NCI-H1694 (cell line): ENCODE data around the gene ISM1.
A peak's percentile ranks its signal among the peaks of the same experiment; 100 is the strongest.

Experiments
- DNase-seq: peaks from one replicate; lab custom pipeline; 2025; lab: John Stamatoyannopoulos, UW

ISM1 gene

DNA sequence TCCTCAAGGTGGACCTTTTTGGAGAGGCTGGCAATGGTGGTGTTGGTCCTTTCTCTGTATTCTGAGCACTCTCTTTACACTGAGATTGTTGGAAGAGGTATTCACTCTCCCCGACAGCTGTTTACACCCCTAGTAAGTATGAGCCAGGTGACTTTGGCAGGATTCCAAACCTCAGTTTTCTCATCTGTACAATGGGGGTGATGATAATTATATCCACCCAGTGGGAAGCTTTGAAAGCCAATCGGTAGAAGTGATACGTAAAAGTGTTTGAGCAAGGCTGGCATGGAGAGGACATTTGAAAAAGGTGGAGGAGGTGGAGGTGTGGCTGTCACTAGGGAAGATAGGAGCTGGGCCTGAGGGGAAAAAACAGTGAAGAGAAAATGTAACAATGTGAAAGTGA is 35.5 kb downstream of the ISM1 start:
- DNase-seq: no peak

DNA sequence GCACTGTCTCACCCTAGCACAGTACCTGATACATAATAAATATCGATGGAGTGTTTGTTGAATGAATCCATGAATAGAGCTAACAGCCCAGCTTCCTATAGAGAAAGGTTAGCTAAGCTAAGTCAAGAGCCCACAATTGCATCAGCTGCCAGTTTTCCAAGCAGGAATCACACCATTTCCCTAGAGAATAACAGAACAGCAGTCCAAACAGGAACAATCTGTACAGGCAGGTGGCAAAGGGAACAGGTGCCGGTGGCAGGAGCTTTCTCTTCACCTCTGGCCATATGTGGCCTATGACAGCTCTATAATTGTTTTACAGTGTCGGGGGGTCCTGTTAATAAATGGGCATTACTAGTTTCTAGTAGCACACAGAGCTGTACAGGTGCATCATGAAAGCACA is 38.8 kb downstream of the ISM1 start:
- peak; percentile 14 for DNase-seq

DNA sequence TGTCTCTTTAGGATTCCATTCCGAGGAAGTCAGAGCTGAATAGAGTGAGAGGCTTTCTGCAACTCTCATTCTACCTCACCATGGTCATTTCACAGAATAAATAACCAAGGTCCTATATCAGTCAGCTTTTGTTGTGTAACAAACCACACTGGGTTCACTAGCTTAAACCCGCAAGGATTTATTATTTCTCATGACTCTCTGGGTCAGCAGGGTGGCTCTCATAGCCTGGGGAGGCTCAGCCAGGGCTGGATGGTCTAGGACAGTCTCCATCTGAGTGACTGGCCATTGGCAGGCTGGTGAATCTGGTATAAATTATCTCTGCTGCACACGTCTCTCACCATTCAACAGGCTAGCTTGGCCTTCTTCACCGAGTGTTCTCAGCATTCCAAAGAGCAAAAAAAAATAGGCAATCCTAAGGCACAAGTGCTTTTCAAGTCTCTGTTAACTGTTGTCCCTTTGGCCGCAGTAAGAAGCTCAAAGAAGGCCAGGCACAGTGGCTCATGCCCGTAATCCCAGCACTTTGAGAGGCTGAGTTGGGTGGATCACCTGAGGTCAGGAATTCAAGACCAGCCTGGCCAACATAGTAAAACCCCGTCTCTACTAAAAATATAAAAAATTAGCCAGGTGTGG is 39.7 kb downstream of the ISM1 start:
- DNase-seq: no peak

DNA sequence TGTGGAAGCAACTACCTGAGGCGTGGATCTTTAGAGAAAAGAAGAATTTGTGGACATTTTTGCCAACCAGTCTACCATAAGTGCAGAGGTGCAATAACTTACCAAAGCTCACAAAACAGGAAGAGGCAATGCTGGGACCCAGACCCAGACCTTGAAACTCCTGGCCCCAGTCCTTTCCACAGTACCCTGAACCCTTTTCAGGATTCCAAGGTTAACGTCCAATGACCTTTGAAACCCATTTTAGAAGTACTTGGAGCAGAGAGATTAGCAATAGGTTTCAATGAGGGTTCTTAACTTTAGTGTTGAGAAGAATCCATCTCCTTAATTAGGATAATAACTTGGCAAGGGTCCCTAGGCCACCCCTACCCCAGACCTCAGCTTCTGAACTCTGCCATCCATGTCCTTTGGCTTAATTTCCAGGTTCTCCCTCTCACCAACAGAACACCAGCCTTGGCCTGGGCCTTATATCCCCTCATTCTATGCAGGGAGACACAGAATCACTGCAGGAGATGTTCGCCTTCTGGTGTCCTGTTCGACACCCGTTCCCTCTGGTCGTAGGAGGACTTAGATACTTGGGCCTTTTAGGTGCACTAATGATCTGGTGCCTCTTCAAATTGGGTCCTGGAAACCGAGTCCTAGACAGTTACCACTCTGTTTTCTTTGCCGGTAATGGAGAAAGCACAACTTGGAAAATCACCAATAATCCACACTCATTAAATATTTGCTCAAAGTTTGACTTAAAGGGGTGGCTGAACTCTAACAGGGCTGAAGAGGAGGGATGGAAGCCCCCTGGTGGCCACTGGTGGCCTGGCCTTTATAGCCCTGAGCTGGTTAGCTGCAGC is 40.6 kb downstream of the ISM1 start:
- peak; percentile 47 for DNase-seq

DNA sequence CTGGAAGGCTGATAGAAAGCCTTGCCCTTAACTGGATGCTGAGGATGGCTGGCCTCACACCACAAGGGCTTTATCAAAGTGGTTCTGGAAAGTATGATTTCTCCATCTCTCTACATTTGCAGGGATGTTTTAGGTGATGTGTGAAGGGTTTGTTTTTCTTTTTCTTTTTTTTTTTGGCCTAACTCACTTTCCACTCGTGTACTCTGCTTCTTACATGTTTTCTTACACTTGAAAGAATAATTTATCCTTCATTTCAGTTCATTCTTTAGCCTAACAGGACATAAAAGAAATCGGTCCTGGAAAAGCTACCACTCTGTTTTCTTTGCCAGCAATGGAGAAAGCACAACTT is 41.2 kb downstream of the ISM1 start:
- no peak for DNase-seq

DNA sequence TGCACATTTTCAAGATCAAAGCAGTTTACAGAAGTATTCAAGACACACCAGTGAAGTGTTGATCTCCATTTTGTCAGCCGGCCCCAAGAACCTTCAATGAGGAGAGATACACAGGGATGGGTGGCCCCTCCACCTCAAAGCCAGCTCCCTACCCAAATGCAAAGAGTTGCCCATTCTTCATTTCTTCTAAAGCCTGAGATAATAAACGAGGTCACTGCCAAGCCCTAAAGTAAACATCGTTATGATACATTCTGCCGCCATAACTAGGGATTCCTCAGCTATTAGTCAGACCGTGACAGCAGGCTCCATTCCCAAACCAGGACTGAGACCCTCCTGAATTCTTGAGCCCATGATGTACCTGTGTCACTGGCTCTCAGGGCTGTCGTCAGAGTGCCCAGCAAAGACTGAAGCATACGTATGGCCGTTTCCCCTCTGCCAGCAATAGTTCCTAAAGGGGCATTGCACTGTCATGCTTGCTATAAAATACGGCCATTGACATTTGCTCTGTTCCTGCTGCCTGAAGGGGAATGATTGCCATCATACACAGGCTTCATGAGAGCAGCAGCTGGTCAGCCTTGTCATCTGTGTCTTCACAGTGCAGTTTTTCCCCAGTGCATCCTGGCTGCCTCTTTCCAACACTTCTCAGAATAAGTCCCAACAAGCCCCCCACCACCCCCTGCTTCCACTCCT is 41.7 kb downstream of the ISM1 start:
- peak; percentile 15 for DNase-seq

DNA sequence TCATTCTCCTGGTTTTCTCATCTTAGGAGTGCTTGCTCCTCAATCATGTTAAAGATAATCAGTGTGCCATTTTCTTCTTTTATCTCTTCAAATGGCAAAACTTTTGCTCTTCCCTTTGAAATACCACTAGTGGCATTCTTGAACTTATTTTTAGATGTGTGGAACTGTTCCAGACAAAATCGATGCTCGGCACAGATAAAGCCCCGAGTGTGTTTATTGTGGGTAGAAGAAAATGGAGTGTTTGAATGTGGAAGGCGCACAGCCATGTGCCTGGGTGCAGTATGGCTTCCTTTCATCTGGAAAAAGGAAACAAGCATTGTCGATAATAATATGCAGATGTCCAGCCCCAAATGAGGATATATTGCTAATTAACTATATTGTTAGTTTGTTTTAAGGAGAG is 42.4 kb downstream of the ISM1 start:
- no peak for DNase-seq

DNA sequence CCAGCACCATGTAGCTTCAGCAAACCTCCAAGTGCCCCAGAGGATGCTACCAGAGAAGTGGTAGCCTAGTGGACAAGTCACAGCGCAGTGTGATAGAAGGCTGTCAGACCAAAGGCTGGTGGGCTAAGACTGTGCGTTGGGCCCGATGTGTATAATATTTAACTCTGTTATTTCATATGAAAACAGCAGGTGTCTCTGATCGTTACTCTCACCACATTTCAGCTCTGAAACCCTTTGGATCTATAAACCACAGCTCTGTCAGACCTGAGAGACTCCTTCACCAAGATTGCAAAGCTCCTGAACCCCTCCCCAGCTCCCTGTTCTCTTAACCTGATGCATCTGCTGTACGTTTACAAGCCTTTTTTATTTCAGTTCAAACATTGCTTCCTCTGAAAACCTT is 43.8 kb downstream of the ISM1 start:
- no peak for DNase-seq

DNA sequence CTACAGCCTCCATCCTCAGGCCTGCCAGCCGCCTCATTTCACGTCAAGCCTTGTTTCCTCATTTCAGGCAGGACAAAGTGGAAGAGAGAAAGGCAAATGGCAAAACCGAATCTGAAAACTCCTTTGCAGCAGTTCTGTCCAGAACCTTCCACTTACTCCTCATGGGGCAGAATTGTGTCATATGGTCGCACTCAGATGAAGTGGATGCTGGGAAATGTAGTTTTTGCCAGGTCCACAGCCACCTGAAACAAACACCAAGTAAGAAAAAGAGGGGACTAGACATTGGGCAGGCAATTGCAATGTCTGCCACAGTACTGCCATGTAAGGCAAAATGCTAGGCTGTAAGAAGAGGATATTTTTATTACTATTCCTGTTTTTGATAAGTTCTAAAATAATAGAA is 44.9 kb downstream of the ISM1 start:
- no peak for DNase-seq

DNA sequence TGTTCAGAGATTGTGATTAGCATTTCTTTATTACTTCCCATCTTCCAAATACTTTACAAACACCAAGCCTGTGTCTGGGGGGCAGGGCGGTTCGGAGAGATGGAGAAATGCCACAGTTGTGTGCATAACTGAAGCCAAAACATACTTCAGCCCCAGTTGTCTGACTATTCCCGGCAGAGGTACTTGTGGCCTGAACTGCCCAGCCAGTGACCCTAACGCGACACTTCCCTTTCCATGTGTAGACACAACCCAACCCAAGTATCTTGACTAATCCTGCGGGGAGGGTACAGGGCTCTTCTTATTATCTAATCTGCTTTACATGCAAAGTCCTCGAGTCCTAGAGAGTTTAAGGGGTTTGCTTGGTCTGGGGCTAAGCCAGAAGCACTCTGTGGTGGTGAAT is 46.2 kb downstream of the ISM1 start:
- no peak for DNase-seq

DNA sequence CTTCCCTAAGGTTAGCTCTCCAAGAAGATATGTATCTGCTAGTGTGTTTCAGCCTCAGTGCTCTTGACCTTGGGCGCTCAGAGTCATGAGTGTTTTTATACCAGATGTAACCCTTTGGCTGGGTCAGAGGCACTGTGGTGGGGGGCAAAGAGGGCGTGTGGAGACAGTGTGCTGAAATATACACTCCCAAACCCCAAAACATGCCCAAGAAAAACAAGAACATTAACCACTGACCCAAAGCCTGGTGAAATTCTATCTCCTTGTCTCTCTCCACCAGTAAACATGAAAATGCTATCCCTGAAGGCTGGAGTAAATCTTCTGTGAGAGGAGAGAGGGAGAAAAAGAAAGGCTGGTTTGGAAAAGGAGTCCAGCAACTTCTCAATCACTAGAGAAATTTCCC is 47.9 kb downstream of the ISM1 start:
- DNase-seq: no peak

DNA sequence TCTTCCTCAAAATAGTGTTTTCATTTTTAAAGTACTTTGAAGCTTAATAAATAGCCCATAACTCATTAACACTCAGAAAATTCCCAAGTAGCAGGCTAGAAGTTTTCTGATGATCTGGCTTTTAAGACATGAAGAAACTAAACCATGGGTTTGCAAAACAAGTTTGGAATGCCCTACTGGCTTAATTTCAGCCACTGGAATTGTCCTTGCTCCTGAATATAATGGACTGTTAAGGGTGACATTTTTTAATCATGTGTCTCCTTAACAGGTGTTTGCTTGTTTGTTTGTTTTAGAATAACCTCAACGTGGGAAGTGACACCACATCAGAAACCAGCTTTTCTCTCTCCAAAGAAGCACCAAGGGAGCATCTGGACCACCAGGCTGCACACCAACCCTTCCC is 49.1 kb downstream of the ISM1 start:
- no peak for DNase-seq

DNA sequence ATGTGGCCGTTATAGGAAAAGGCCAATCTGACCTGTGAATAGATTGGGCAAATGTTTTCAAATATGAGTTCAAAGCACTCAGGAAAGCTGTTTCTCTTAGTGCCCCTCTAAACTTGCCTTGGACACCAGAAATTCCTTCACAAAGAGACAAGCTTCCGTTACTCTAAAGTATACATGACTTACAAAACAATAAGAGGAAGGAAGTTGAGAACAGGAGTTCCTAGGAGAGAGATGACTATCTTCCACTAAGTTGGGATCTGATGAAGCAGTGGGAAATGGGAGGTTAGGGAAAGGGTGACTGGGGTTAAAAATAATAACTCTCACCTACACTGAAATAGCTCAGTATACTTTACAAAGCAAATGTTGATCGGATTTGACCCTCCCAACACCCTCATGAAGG is 50.0 kb downstream of the ISM1 start:
- no peak for DNase-seq

DNA sequence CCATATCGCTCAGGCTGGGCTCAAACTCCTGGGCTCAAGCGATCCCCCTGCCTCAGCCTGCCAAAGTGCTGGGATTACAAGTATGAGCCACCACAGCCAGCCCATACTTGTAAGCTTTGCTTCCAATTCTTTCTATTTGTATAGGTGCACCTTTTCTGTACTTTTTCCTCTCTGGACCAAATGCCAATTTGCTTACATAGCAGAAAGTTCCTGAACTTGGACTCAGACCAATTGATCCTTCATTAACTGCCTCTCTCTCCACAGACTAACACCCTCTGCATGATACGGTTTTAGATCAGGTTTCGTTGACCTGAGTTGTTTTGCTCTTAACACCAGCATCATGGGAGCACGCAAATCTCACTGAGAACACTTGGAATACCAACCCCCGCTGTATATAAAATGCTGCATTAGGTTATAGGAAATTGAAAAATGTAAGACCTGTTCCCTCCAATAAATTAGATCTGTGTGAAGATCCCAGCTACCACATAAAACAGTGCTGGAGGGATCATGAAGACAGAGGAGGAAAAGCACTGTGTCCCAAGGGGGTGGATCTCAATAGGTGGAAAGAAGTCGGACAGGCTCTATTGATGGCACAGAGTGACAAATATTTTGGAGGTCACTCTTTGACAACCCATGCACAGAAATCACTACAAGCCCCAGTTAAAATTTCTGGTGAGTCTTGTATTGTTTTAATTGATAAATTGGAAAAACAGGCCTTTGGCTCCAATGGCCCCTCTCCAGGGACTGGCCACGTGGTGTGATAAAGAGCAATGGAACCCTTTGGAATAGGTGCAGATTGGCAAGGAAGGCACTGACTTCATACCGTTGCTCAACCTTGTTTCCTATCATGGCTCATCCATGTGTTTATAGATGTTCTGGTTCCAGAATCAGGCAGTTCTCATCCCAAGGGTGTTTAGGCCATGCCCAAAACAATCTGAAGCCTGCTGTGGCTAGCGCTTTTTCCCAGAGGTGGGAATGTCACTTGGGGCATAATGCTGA is 51.2 kb downstream of the ISM1 start:
- no peak for DNase-seq

DNA sequence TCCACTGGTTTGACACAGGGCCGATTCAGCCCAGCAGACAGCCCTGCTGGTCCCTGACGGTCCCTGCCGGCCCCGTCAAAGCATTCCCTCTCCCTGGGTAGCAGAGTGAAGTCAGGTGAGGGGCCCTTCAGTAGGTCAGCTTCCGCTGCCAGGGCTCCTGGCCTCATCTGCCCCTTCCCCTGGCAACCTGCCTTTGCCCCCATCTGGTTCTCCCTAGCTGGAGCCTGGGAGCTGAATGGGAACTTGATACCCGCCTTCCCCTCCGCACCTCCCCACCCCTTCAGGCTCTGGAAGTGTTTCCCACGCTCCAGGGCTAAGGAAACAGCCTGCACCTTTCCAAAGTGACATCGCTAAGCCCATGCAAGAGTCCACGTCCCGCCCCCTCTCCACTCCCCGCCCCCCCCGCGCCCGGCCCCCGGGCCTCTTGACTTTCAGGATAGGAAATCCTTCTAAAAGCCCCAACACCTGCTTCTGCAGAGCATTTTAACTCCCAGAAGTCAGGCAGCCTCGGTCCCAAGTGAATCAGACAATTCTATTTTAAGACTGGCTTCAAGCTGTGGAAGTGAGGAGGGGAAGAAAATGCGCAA is 53.3 kb downstream of the ISM1 start:
- peak; percentile 73 for DNase-seq

DNA sequence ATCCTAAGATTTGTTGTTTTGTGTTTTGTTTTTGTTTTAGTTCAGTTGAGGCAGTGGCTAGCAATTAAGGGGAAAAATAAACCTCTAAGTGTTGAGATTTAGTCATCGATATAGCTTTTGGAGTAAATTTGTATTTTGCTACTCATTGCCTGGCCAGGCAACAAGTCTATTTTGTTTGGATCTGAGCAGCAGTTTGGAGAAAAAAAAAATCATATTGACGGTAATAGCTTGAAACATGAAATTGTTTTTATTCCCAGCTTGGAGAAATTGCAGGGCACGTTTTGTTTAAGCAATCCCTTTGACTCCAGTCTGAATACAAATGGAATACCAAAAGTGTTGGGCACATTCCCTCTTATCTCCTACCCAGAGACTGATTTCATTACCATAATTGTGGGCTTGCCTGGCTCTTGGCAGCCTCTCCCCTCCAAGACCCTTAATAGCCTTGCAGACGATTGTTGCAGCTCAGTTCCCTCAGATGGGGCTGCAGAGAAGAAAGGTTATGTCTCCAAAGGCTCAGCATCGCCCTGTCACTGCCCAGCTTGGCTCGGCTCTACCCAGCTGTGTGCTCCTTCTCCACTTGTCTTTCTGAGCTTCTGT is 56.0 kb downstream of the ISM1 start:
- DNase-seq: no peak

DNA sequence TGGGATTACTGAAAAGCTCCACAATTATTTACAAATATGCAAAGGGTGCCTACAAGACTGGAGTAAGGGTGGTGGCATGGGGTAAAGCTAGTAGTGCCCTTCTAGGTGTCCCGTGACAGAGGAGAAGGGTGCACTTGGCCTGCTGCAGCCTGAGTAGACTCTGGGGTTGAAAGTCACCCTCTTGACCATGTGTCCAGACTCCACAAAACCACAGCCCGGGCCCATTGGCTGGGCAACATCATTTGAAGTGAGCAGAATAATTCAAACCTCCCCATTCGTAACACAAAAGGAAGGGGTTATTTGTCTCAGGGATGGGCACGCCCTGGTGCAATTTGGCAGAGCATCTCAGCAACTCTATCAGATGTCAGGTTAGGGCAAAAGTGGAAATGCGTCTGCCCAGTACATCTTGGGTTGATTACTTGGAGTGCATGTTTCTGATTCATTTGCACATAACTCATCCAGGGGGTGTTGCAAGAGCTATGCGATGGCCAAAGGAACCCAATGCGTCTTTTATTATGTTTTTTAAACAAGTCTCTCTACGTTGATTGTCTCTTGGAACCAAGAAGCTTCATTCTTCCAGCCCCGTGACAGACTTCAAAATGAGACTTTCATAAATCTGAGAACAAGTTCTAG is 56.7 kb downstream of the ISM1 start:
- no peak for DNase-seq

DNA sequence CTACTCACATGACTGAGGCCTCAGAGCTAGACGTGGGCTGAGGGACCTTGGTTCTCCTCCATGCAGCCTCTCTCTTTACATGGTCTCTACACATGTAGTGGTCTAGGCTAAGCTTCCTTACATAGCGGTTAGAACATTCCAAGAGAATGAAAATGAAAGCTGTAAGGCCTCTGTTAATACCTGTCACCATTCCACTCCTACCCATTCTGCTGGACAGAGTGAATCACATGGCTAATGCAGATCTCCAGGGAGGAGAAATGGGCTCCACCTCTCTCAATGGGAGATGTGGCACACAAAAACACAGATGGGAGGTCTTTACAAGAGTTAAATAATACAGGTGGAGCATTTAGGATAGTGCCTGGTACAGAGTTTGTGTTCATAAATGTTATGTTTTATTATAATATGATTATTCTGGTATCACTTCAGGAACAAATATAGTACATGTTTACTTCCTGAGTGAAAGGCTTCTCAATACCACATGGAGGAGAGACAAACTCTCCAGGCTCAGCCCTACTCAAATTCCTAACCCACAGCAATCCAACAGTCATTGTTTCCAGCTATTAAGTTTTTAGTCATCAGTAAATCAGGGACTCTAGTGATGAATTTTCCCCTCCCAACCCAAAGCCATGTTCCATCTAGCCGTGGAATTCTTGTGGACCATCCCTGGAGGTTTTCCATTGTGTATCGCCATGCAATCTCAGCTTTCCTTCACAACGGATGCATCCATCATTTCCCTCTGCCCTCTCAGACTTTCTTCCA is 57.9 kb downstream of the ISM1 start:
- no peak for DNase-seq

DNA sequence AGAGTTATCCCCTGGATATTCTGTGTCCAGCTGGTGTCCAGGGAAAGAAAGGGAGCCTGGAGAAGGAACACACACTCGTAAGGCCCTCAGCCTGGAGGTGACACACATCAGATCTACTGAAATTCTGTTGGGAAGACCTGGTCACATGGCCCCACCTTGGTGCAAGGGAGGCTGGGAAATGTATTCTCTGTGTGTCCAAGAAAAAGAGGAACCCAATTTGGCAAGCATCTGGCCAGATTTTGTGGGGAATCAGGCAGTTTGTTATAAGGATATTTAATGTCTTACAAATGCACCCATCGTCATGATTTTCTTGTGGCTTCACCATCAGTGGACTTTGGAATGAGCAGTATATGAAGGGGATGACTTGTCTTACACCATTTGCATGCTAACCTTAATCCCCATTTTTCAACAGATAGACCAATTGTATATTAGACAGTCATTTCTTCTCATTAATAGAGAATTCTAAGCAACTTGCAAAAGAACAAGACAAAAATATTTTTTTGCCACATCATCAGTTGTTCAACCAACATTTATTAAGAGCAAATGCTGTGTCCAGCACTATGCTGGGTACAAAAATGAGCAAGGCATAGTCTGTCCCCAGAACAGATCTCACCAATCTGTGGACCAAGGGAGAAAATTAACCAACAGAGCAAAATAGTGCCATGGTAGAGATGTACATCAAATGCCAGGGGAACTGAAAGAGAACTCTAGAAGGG is 59.7 kb downstream of the ISM1 start:
- DNase-seq: no peak
